ENCODE measurements around the gene UBA7.

Gene UBA7

GRCh38 chr3:49794926-49795905 is 18.5 kb downstream of the UBA7 start:
- TF ChIP-seq, protein P1, sequence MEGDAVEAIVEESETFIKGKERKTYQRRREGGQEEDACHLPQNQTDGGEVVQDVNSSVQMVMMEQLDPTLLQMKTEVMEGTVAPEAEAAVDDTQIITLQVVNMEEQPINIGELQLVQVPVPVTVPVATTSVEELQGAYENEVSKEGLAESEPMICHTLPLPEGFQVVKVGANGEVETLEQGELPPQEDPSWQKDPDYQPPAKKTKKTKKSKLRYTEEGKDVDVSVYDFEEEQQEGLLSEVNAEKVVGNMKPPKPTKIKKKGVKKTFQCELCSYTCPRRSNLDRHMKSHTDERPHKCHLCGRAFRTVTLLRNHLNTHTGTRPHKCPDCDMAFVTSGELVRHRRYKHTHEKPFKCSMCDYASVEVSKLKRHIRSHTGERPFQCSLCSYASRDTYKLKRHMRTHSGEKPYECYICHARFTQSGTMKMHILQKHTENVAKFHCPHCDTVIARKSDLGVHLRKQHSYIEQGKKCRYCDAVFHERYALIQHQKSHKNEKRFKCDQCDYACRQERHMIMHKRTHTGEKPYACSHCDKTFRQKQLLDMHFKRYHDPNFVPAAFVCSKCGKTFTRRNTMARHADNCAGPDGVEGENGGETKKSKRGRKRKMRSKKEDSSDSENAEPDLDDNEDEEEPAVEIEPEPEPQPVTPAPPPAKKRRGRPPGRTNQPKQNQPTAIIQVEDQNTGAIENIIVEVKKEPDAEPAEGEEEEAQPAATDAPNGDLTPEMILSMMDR (IDR thresholded peaks at IDR 0.05), result no peak
- TF ChIP-seq ZFX (IDR thresholded peaks at IDR 0.05; ENCODE audit: borderline replicate concordance), result no peak
- no peak overlapping the region for H3K27ac ChIP-seq

DNA sequence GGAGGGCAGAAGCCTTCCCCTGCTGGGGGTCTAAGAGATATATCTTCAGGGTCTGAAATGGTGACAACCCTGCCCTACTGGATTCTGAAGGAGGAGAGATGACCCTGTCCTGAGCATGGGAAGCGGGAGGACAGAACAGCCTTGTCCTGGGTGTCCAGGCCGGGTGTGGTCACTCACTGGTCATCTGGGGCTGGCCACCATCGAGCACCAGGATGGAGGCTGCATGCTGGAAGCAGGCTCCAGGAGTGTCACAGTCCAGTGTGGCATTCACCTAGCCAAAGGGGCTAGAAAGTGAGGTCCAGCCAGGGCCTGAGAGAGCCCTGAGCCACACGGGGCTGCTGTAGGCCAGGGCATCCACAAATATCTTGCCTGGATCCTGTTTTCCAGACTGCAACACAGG is 19.3 kb downstream of the UBA7 start:
- TF ChIP-seq ZFX (IDR thresholded peaks at IDR 0.05; ENCODE audit: borderline replicate concordance), result no peak
- TF ChIP-seq, protein P1 (IDR thresholded peaks at IDR 0.05), result no peak
- no peak overlapping the region for H3K27ac ChIP-seq

- TF ChIP-seq, protein P1 (IDR thresholded peaks at IDR 0.05), result no peak
- no peak for TF ChIP-seq ZFX (IDR thresholded peaks at IDR 0.05; ENCODE audit: borderline replicate concordance)
- H3K27ac ChIP-seq, result no peak overlapping the region
Observed at GRCh38 chr3:49793486-49794085, 20.2 kb downstream of the UBA7 start.

GRCh38 chr3:49792371-49793150 is 21.2 kb downstream of the UBA7 start:
- TF ChIP-seq, protein P1 (IDR thresholded peaks at IDR 0.05), result no peak
- no peak for TF ChIP-seq ZFX (IDR thresholded peaks at IDR 0.05; ENCODE audit: borderline replicate concordance)
- no peak overlapping the region for H3K27ac ChIP-seq

DNA sequence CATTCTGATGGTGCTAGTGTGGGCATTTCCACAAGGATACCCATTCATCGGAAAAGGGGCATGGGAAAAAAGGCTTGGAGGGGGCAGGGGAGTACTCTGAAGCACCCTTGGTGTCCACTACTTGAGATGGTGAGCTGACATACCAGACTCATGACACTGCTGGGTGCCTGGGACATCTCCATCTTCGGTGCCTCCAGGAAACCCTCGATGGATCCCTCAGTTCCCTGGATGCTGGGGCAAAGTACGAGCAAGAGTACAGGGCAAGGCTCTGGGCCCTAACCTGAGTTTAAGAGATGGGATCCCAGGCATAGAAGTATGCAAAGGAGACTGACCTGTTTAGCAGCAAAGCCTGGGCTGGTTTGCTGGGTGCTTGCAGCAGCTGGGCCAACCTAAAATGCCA is 22.2 kb downstream of the UBA7 start:
- TF ChIP-seq ZFX (IDR thresholded peaks at IDR 0.05; ENCODE audit: borderline replicate concordance), result no peak
- TF ChIP-seq, protein P1 (IDR thresholded peaks at IDR 0.05), result no peak
- no peak overlapping the region for H3K27ac ChIP-seq

DNA sequence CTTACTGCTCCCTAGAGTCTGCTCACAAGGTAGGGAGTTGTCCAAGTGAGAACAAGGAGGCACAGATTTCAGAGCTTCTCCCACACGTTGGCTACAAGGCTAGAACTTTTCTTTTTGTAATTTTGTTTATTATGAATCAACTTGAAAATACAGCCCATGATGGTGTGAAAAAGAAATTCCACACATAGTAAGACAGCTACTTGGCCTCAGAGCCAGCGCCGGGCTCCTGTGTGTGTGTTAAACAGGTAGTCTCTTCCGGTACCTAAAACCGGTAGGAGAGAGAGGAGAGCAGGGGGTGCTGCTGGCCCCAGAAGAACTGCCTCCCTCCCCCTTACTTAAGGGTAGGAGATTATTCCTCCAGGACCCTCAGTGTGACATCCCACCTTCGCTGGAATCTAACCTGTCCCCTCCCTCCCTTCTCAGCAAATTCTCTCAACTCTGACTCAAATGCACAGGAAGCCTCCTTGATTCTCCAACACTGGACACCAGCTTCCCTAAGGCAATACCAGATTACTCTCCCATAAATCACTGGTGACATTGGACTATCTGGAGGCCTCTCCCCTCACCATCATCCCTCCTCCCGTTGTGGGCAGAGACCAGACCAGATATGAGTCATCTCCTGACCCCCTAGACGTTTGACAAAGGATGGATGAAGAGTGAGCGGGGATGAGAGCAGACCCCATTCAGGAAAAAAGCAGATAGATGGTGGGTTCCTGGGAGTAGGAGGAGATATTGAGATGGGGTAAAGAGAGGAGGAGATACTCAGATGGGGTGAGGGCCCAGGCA is 22.9 kb downstream of the UBA7 start:
- TF ChIP-seq, protein P1 (IDR thresholded peaks at IDR 0.05), result no peak
- no peak for TF ChIP-seq ZFX (IDR thresholded peaks at IDR 0.05; ENCODE audit: borderline replicate concordance)
- no peak overlapping the region for H3K27ac ChIP-seq
